IMR-90 (cell line): ENCODE measurements around the gene P2RY14.

Source experiments
- CEBPB ChIP-seq: IDR thresholded peaks from 2 replicates; pipeline ENCODE4 v1.6.1; 2012; ENCODE audit warnings: low read depth, low read length, improper control_type of control experiment
- MAFK ChIP-seq: IDR thresholded peaks from 2 replicates; pipeline ENCODE4 v1.6.1; 2012; ENCODE audit warnings: low read depth, low read length, improper control_type of control experiment
- MXI1 ChIP-seq: IDR thresholded peaks from 2 replicates; pipeline ENCODE4 v1.6.1; 2012; ENCODE audit warnings: low read depth, mild to moderate bottlenecking, low read length, moderate library complexity, borderline replicate concordance
- POLR2A ChIP-seq: IDR thresholded peaks from 2 replicates; pipeline ENCODE4 v1.6.1; 2012; ENCODE audit warnings: mild to moderate bottlenecking, low read depth, low read length
- RFX5 ChIP-seq: IDR thresholded peaks from 2 replicates; pipeline ENCODE4 v1.8.0; 2012; ENCODE audit warnings: low read depth, mild to moderate bottlenecking, low read length, moderate library complexity
- SMC3 ChIP-seq: fragments of 150-350 bp; IDR thresholded peaks from 2 replicates; pipeline ENCODE4 v1.6.1; 2016; ENCODE audit warnings: low read depth, mild to moderate bottlenecking, antibody characterized with exemption, low read length, moderate library complexity
- TF ChIP-seq, protein P1 (sequence below): conservative IDR thresholded peaks from 2 replicates; pipeline ENCODE4 v1.5.1; 2012; ENCODE audit warnings: mild to moderate bottlenecking, low read depth, low read length, improper control_type of control experiment

DNA sequence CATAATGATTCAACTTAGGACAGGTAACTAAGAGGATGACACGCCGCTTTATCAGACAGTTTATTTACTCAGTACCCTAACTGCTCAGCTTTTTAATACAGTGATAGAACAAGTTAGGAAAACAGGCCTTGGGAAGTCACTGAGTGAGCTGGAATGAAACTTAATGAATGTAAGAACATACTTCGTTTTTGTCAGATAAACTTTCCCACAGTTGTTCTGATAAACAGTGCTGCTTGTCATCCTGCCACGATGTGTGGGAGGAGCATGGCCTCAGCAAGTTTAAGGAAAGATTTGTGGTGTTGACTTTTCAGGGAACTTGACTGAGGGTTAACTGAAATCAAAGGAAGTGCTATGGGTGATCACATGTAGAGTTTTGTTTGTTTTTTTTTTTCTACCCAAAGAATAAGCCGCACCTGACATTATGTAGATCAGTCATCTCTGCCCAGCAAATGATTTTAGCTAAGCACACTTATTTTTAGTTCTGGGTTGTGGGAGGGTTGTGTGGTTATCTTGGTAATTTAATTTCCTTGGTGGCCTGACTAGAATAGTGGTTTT lies 5.6 kb upstream of the P2RY14 start:
- TF ChIP-seq, protein P1, sequence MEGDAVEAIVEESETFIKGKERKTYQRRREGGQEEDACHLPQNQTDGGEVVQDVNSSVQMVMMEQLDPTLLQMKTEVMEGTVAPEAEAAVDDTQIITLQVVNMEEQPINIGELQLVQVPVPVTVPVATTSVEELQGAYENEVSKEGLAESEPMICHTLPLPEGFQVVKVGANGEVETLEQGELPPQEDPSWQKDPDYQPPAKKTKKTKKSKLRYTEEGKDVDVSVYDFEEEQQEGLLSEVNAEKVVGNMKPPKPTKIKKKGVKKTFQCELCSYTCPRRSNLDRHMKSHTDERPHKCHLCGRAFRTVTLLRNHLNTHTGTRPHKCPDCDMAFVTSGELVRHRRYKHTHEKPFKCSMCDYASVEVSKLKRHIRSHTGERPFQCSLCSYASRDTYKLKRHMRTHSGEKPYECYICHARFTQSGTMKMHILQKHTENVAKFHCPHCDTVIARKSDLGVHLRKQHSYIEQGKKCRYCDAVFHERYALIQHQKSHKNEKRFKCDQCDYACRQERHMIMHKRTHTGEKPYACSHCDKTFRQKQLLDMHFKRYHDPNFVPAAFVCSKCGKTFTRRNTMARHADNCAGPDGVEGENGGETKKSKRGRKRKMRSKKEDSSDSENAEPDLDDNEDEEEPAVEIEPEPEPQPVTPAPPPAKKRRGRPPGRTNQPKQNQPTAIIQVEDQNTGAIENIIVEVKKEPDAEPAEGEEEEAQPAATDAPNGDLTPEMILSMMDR = no peak
- TF ChIP-seq CEBPB (no peak), MXI1 (peak; percentile 53; the same call in 1 of the 2 replicates), RFX5 (no peak), POLR2A (no peak), SMC3 (no peak), MAFK (peak; percentile 14; the same call in 1 of the 2 replicates)
